AML-193 (cell line): Measurements from ENCODE around the gene CELSR1.
A peak's percentile ranks its signal among the peaks of the same experiment; 100 is the strongest.

Experiments
- DNase-seq, 2 experiments: peaks; one replicate each; lab custom pipeline; 2025; lab: John Stamatoyannopoulos, UW

Gene CELSR1

GRCh38 chr22:46376111-46376510 lies 161.3 kb downstream of the CELSR1 start:
- DNase-seq, result no peak

- DNase-seq, result no peak
These were observed 162.6 kb downstream of the CELSR1 start for GRCh38 chr22:46374663-46375474.

GRCh38 chr22:46373921-46374662 lies 163.3 kb downstream of the CELSR1 start:
- no peak for DNase-seq

GRCh38 chr22:46373159-46373558 lies 164.3 kb downstream of the CELSR1 start:
- no peak for DNase-seq

- no peak for DNase-seq
These were observed 164.7 kb downstream of the CELSR1 start for GRCh38 chr22:46372686-46373085.

- DNase-seq, result no peak
These were observed 165.7 kb downstream of the CELSR1 start for GRCh38 chr22:46371623-46372226.

- no peak for DNase-seq
These were observed 166.7 kb downstream of the CELSR1 start for GRCh38 chr22:46370584-46371291.

- no peak for DNase-seq
These were observed 167.5 kb downstream of the CELSR1 start for GRCh38 chr22:46369716-46370583.

GRCh38 chr22:46368871-46369715 lies 168.3 kb downstream of the CELSR1 start:
- no peak for DNase-seq

GRCh38 chr22:46368422-46368821 lies 169.0 kb downstream of the CELSR1 start:
- DNase-seq, result no peak

GRCh38 chr22:46367707-46368191 lies 169.7 kb downstream of the CELSR1 start:
- DNase-seq, result peak; percentile 25 to 41

GRCh38 chr22:46366801-46367706 lies 170.4 kb downstream of the CELSR1 start:
- DNase-seq, result no peak

- no peak for DNase-seq
These were observed 171.1 kb downstream of the CELSR1 start for GRCh38 chr22:46366327-46366731.

GRCh38 chr22:46365166-46365624 lies 172.2 kb downstream of the CELSR1 start:
- no peak for DNase-seq

GRCh38 chr22:46364341-46365165 lies 172.9 kb downstream of the CELSR1 start:
- no peak for DNase-seq

GRCh38 chr22:46363611-46364321 lies 173.7 kb downstream of the CELSR1 start:
- no peak for DNase-seq

GRCh38 chr22:46362934-46363515 lies 174.4 kb downstream of the CELSR1 start:
- no peak for DNase-seq
